Measurements from ENCODE around the gene STAC2. TPM values are rescaled to one million over a fixed set of nuclear protein-coding genes. Genes with fewer than 3 reads are reported as not detected.

Gene STAC2
- total and polyA plus RNA-seq, 9 of the 15 experiments (the other 6 are each of a cell fraction or from before 2014, with no cell fraction given): not detected

- no TSS peak for BruUV-seq (replicated peaks)
- peak in 2 of 4 experiments; percentile 49 to 52 for DNase-seq (ENCODE audit: extremely low read depth in 1 of 4, low spot score in 3 of 4)
- no peak overlapping the region for H3K27ac ChIP-seq (ENCODE audit: extremely low read depth, low read depth, low read length)
- TF ChIP-seq, protein P1, sequence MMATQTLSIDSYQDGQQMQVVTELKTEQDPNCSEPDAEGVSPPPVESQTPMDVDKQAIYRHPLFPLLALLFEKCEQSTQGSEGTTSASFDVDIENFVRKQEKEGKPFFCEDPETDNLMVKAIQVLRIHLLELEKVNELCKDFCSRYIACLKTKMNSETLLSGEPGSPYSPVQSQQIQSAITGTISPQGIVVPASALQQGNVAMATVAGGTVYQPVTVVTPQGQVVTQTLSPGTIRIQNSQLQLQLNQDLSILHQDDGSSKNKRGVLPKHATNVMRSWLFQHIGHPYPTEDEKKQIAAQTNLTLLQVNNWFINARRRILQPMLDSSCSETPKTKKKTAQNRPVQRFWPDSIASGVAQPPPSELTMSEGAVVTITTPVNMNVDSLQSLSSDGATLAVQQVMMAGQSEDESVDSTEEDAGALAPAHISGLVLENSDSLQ (IDR thresholded peaks at IDR 0.05): 0 out of 2 replicates have a peak, but pooled peaks have one; percentile 35
- TF ChIP-seq ZNF740 (CRISPR knock-in tag; IDR thresholded peaks at IDR 0.05): no peak
- 0 out of 4 replicates have a peak, but pooled peaks of 1 of the 2 experiments have one; percentile 34 for TF ChIP-seq ZNF740 (tag; IDR thresholded peaks at IDR 0.05)
- TF ChIP-seq CAMTA2 (CRISPR knock-in tag; conservative IDR thresholded peaks at IDR 0.05): no peak
- peak; percentile 25; the same call in 1 of the 2 replicates for TF ChIP-seq ZBTB7A (IDR thresholded peaks at IDR 0.05; ENCODE audit: borderline replicate concordance, control insufficient read depth, low read depth, low read length)
- peak; percentile 52 for TF ChIP-seq EGR1 (conservative IDR thresholded peaks at IDR 0.05)
- TF ChIP-seq TSC22D4 (tag; IDR thresholded peaks at IDR 0.05): no peak
- no peak for TF ChIP-seq SNAPC5 (CRISPR knock-in tag; IDR thresholded peaks at IDR 0.05)
- ChIA-PET POLR2A (interaction anchor here (0.6 to 1.5 kb wide), 5 partner anchors 9 to 799 kb away, joined by 3 to 6 read pairs (median 3); no protein-coding TSS in a partner anchor), CTCF (ENCODE audit: low intra/inter-chr PET ratio) (no interaction called here)
- H3K4me2 ChIP-seq (ENCODE audit: insufficient read depth, low read length): peak overlapping the region; percentile 78
- peaks cover 3% of the 10 kb centered on the region; the same call in 1 of the 2 replicates for H4K20me1 ChIP-seq (replicated peaks; ENCODE audit: control insufficient read depth, insufficient read depth, low read length)
- no peak for ATAC-seq
- peaks cover 37% of the 10 kb centered on the region for H3K79me2 ChIP-seq (ENCODE audit: control insufficient read depth, insufficient read depth, low read length)
- H3K4me1 ChIP-seq (replicated peaks in 1 of 2; ENCODE audit: control insufficient read depth in 2 of 2, insufficient read depth in 2 of 2, low read length in 2 of 2): peaks cover 38 to 53% of the 10 kb centered on the region in 2 experiments; a peak in 4 of 5 replicates
- no peak for FAIRE-seq
- H3K27me3 ChIP-seq (ENCODE audit: control insufficient read depth in 2 of 2, insufficient read depth in 2 of 2, low read length in 2 of 2): no peaks in the 10 kb centered on the region
- H3K4me3 ChIP-seq: peak overlapping the region; percentile 52
- peak overlapping the region; percentile 77 for H2AFZ ChIP-seq (ENCODE audit: low read depth, low read length)
- H3K36me3 ChIP-seq (ENCODE audit: control insufficient read depth, insufficient read depth, low read length): peaks cover 33% of the 10 kb centered on the region; the same call in 2 of the 3 replicates
- in situ Hi-C loops (cut with MboI) (no loop called here), intact Hi-C loops (cut with micrococcal nuclease) (no loop called here)
- WGBS (ENCODE audit: insufficient coverage, low coverage, missing lambda C conversion rate): 0% methylated on average over 1 of the region's 30 CpGs
- H3K9me3 ChIP-seq (replicated peaks; ENCODE audit: control insufficient read depth, insufficient read depth, low read depth, low read length): no peaks in the 10 kb centered on the region
- H3K9ac ChIP-seq (ENCODE audit: insufficient read depth in 1 of 2, low read depth in 2 of 2, low read length in 2 of 2): peak overlapping the region; percentile 46 to 91; a peak in 3 of 4 replicates
- no peaks in the 10 kb centered on the region for H3K9me1 ChIP-seq (ENCODE audit: control insufficient read depth, insufficient read depth, low read length)
Measured at GRCh38 chr17:39196808-39197291, 28.9 kb downstream of the STAC2 start.

Data from K562 (cell line).